ENCODE results near the gene PTPN14.

DNA sequence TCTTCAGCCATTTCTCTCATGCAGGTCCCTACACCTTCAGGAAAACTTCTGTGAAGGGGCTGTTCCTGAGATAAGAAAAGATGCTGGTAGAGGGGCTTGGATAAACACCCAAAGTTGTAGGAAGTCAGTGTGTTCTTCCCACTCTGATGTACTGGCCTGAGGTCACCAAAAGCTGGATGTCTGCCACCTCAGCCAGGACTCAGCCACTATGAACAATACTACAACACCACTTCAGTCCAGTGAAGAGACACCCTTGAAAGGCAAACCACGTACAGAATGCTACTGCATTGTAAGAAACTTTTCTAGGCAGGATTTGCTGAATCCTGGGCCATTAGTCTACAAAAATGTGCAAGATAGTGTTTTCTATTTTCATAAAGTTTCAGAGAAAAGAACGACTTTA, 2.4 kb downstream of the PTPN14 start:
- TF ChIP-seq GABPA (IDR thresholded peaks at IDR 0.05; ENCODE audit: low read depth) (no peak), CTCF (IDR thresholded peaks at IDR 0.05; ENCODE audit: insufficient read depth, low read length) (no peak), REST (IDR thresholded peaks at IDR 0.05; ENCODE audit: insufficient replicate concordance, low read depth) (no peak), SPI1 (IDR thresholded peaks at IDR 0.05; ENCODE audit: borderline replicate concordance, low read depth) (no peak), POLR2AphosphoS5 (IDR thresholded peaks at IDR 0.05; ENCODE audit: low read depth) (no peak)
